ENCODE data around the gene PRKCD. TPM values are rescaled to one million over a fixed set of nuclear protein-coding genes. Genes with fewer than 3 reads are reported as not detected.
"Not testable (repeated sequence)": the region's sequence is repeated elsewhere in the genome, so short reads cannot be mapped to it uniquely, and the experiment has no call there.

PRKCD gene
- polyA plus RNA-seq, 4 donors = 17.8 to 26.4 (median 23.4) TPM

GRCh38 chr3:53139906-53140846 is 20.8 kb upstream of the PRKCD start:
- DNase-seq (ENCODE audit: low read depth in 4 of 4, low spot score in 2 of 4) = no peak

- no peak for DNase-seq (ENCODE audit: low read depth in 4 of 4, low spot score in 2 of 4)
These were observed 19.9 kb upstream of the PRKCD start for GRCh38 chr3:53140847-53141845.

GRCh38 chr3:53142986-53143385 is 18.0 kb upstream of the PRKCD start:
- DNase-seq (ENCODE audit: low read depth in 4 of 4, low spot score in 2 of 4) = no peak

GRCh38 chr3:53144446-53144845 is 16.6 kb upstream of the PRKCD start:
- DNase-seq (ENCODE audit: low read depth in 4 of 4, low spot score in 2 of 4) = no peak

GRCh38 chr3:53144862-53145712 is 15.9 kb upstream of the PRKCD start:
- no peak for DNase-seq (ENCODE audit: low read depth in 4 of 4, low spot score in 2 of 4)

- no peak for DNase-seq (ENCODE audit: low read depth in 4 of 4, low spot score in 2 of 4)
These were observed 15.3 kb upstream of the PRKCD start for GRCh38 chr3:53145713-53146080.

GRCh38 chr3:53146319-53146891 is 14.6 kb upstream of the PRKCD start:
- no peak for DNase-seq (ENCODE audit: low read depth in 4 of 4, low spot score in 2 of 4)

GRCh38 chr3:53147151-53147902 is 13.7 kb upstream of the PRKCD start:
- DNase-seq (ENCODE audit: low read depth in 4 of 4, low spot score in 2 of 4) = no peak

- DNase-seq (ENCODE audit: low read depth in 4 of 4, low spot score in 2 of 4) = no peak
These were observed 13.1 kb upstream of the PRKCD start for GRCh38 chr3:53147903-53148400.

- no peak for DNase-seq (ENCODE audit: low read depth in 4 of 4, low spot score in 2 of 4)
These were observed 11.9 kb upstream of the PRKCD start for GRCh38 chr3:53149006-53149690.

- DNase-seq (ENCODE audit: low read depth in 4 of 4, low spot score in 2 of 4) = no peak
These were observed 11.3 kb upstream of the PRKCD start for GRCh38 chr3:53149699-53150098.

GRCh38 chr3:53150247-53151085 is 10.5 kb upstream of the PRKCD start:
- no peak for DNase-seq (ENCODE audit: low read depth in 4 of 4, low spot score in 2 of 4)

- DNase-seq (ENCODE audit: low read depth in 4 of 4, low spot score in 2 of 4) = not testable (repeated sequence)
These were observed 9.9 kb upstream of the PRKCD start for GRCh38 chr3:53151086-53151438.

- no peak for DNase-seq (ENCODE audit: low read depth in 4 of 4, low spot score in 2 of 4)
These were observed 9.5 kb upstream of the PRKCD start for GRCh38 chr3:53151465-53151864.

- DNase-seq (ENCODE audit: low read depth in 4 of 4, low spot score in 2 of 4) = no peak
These were observed 8.9 kb upstream of the PRKCD start for GRCh38 chr3:53151870-53152660.

GRCh38 chr3:53153264-53153823 is 7.7 kb upstream of the PRKCD start:
- no peak for DNase-seq (ENCODE audit: low read depth in 4 of 4, low spot score in 2 of 4)

GRCh38 chr3:53153980-53154379 is 7.0 kb upstream of the PRKCD start:
- no peak for DNase-seq (ENCODE audit: low read depth in 4 of 4, low spot score in 2 of 4)
